Lower lobe of right lung (tissue), 2 donors: ENCODE data around the gene RAB11A. TPM values are rescaled to one million over a fixed set of nuclear protein-coding genes. Genes with fewer than 3 reads are reported as not detected.

Experiments
- ATAC-seq, 2 donors: fragments of 200-7000 bp; cut with Tn5 transposase; one replicate each; pipeline ENCODE4 v1.9.1; 2020 to 2022; ENCODE audit warnings: mild to moderate bottlenecking in 2 of 2, moderate library complexity in 2 of 2
- DNase-seq: peaks from one replicate; pipeline ENCODE4 v3.0.0-alpha.2; 2020
- H3K27ac ChIP-seq: fragments of 200-600 bp; one replicate; pipeline ENCODE4 v1.8.0; 2022
- H3K27me3 ChIP-seq: fragments of 200-600 bp; one replicate; pipeline ENCODE4 v1.8.0; 2022; ENCODE audit warnings: low read depth
- H3K36me3 ChIP-seq: fragments of 200-600 bp; one replicate; pipeline ENCODE4 v1.8.0; 2022; ENCODE audit warnings: mild to moderate bottlenecking
- H3K4me1 ChIP-seq: fragments of 200-600 bp; one replicate; pipeline ENCODE4 v1.8.0; 2022
- H3K4me3 ChIP-seq: fragments of 200-600 bp; one replicate; pipeline ENCODE4 v1.8.0; 2022; ENCODE audit warnings: mild to moderate bottlenecking
- H3K9me3 ChIP-seq: fragments of 200-600 bp; one replicate; pipeline ENCODE4 v1.8.0; 2022
- CTCF ChIP-seq: fragments of 200-600 bp; IDR thresholded peaks from one replicate; pipeline ENCODE4 v1.8.0; 2022; ENCODE audit warnings: antibody characterized with exemption, mild to moderate bottlenecking
- intact Hi-C: fragments of 100-400 bp; cut with DNase I; formaldehyde crosslinking; loops from one replicate; pipeline ENCODE4 v1.11.0; 2022
- total RNA-seq: library from RNA; stranded (reverse); fragmentation: NEBNext Ultra II Directional; extraction: Animal tissue kit (Norgen Biotek cat#: 25700); gene quantifications from one replicate; pipeline ENCODE4 v1.2.1, GENCODE V29; 2021
- donor health status: DM: no; HTN: yes; CAD: no; lungs with severe emphysema.

The RAB11A gene
- total RNA-seq, 1 donor from 2014 or later, result 218 TPM

GRCh38 chr15:65839354-65839901 lies 29.9 kb upstream of the RAB11A start:
- H3K36me3 ChIP-seq, result no peaks in the 10 kb centered on the region
- H3K9me3 ChIP-seq, result no peaks in the 10 kb centered on the region
- peaks cover 49% of the 10 kb centered on the region for H3K4me1 ChIP-seq
- intact Hi-C loops, result no loop called here
- no peak for ATAC-seq
- H3K27me3 ChIP-seq, result no peaks in the 10 kb centered on the region
- no peak for DNase-seq
- no peak overlapping the region for H3K4me3 ChIP-seq
- H3K27ac ChIP-seq, result no peak overlapping the region
- no peak for TF ChIP-seq CTCF

- no peaks in the 10 kb centered on the region for H3K9me3 ChIP-seq
- H3K27me3 ChIP-seq, result no peaks in the 10 kb centered on the region
- no peak overlapping the region for H3K4me3 ChIP-seq
- DNase-seq, result no peak
- peaks cover 46% of the 10 kb centered on the region for H3K4me1 ChIP-seq
- TF ChIP-seq CTCF, result no peak
- intact Hi-C loops, result no loop called here
- H3K27ac ChIP-seq, result no peak overlapping the region
- no peaks in the 10 kb centered on the region for H3K36me3 ChIP-seq
- no peak for ATAC-seq
Observed at GRCh38 chr15:65839985-65840384, 29.3 kb upstream of the RAB11A start.

- ATAC-seq, result peak; percentile 86 to 91
- Histone ChIP-seq H3K36me3 (no peaks in the 10 kb centered on the region), H3K4me3 (peak overlapping the region; percentile 41), H3K4me1 (peaks cover 41% of the 10 kb centered on the region), H3K27me3 (no peaks in the 10 kb centered on the region), H3K27ac (peak overlapping the region; percentile 63), H3K9me3 (no peaks in the 10 kb centered on the region)
- DNase-seq, result peak; percentile 79
- no peak for TF ChIP-seq CTCF
- intact Hi-C loops, result no loop called here
Observed at GRCh38 chr15:65841121-65841930, 28.0 kb upstream of the RAB11A start.

GRCh38 chr15:65845826-65846519 lies 23.3 kb upstream of the RAB11A start:
- Histone ChIP-seq H3K9me3 (no peaks in the 10 kb centered on the region), H3K4me3 (no peak overlapping the region), H3K4me1 (peaks cover 13% of the 10 kb centered on the region), H3K36me3 (no peaks in the 10 kb centered on the region), H3K27me3 (no peaks in the 10 kb centered on the region), H3K27ac (no peak overlapping the region)
- intact Hi-C loops, result no loop called here
- DNase-seq, result no peak
- no peak for ATAC-seq
- TF ChIP-seq CTCF, result no peak

- no peak for DNase-seq
- Histone ChIP-seq H3K4me3 (no peak overlapping the region), H3K27me3 (no peaks in the 10 kb centered on the region), H3K4me1 (no peaks in the 10 kb centered on the region), H3K27ac (no peak overlapping the region), H3K9me3 (no peaks in the 10 kb centered on the region), H3K36me3 (no peaks in the 10 kb centered on the region)
- no peak for ATAC-seq
- intact Hi-C loops, result no loop called here
- TF ChIP-seq CTCF, result no peak
Observed at GRCh38 chr15:65847989-65848388, 21.3 kb upstream of the RAB11A start.
